ENCODE data around the gene SIAE. TPM values are rescaled to one million over a fixed set of nuclear protein-coding genes. Genes with fewer than 3 reads are reported as not detected.

SIAE gene
- total RNA-seq, 3 donors from 2014 or later (not counting 1 experiment from before 2014, with no cell fraction given) = 2.5 to 5.4 (median 2.5) TPM

GRCh38 chr11:124644426-124645280 is 28.9 kb downstream of the SIAE start:
- H3K4me3 ChIP-seq (ENCODE audit: low read length) = no peak overlapping the region
- Mint-ChIP-seq H3K27ac (no peak overlapping the region), H3K27me3 (ENCODE audit: low read depth in 2 of 2) (no peaks in the 10 kb centered on the region), H3K9me3 (no peaks in the 10 kb centered on the region), H3K4me3 (no peak overlapping the region), H3K4me1 (peaks cover 6% of the 10 kb centered on the region in 2 donors), H3K36me3 (no peaks in the 10 kb centered on the region)
- H3K9me3 ChIP-seq (ENCODE audit: control insufficient read depth, insufficient read depth, low read length) = no peaks in the 10 kb centered on the region
- DNase-seq = peak; percentile 20 to 69
- no peaks in the 10 kb centered on the region for H3K36me3 ChIP-seq (ENCODE audit: control insufficient read depth, insufficient read depth, low read length)
- 34% methylated on average over 16 of the region's 16 CpGs for WGBS (ENCODE audit: insufficient coverage)
- peak; percentile 66 to 82 (median 78) for ATAC-seq
- intact Hi-C loops (cut with micrococcal nuclease) = loop anchor here (1.0 kb wide), 1 partner anchor 193 kb away; no protein-coding TSS in a partner anchor
- no peaks in the 10 kb centered on the region for H3K27me3 ChIP-seq (ENCODE audit: control insufficient read depth, insufficient read depth, low read length)
- peak; percentile 80 for TF ChIP-seq CTCF (IDR thresholded peaks at IDR 0.05)
- H3K4me1 ChIP-seq (ENCODE audit: control insufficient read depth, insufficient read depth, low read length) = no peaks in the 10 kb centered on the region
- no peak overlapping the region for H3K27ac ChIP-seq (ENCODE audit: low read length)

GRCh38 chr11:124643605-124644425 is 29.7 kb downstream of the SIAE start:
- WGBS (ENCODE audit: insufficient coverage) = 43% methylated on average over 2 of the region's 3 CpGs
- H3K4me1 ChIP-seq (ENCODE audit: control insufficient read depth, insufficient read depth, low read length) = no peaks in the 10 kb centered on the region
- ATAC-seq = peak in 1 of 3 donors; percentile 13
- TF ChIP-seq CTCF (IDR thresholded peaks at IDR 0.05) = no peak
- no peaks in the 10 kb centered on the region for H3K9me3 ChIP-seq (ENCODE audit: control insufficient read depth, insufficient read depth, low read length)
- H3K36me3 ChIP-seq (ENCODE audit: control insufficient read depth, insufficient read depth, low read length) = no peaks in the 10 kb centered on the region
- Mint-ChIP-seq H3K27me3 (ENCODE audit: low read depth in 2 of 2) (no peaks in the 10 kb centered on the region), H3K9me3 (no peaks in the 10 kb centered on the region), H3K4me1 (peaks cover 6% of the 10 kb centered on the region in 2 donors), H3K27ac (no peak overlapping the region), H3K36me3 (no peaks in the 10 kb centered on the region), H3K4me3 (no peak overlapping the region)
- H3K27me3 ChIP-seq (ENCODE audit: control insufficient read depth, insufficient read depth, low read length) = no peaks in the 10 kb centered on the region
- no peak overlapping the region for H3K4me3 ChIP-seq (ENCODE audit: low read length)
- no peak for DNase-seq
- intact Hi-C loops (cut with micrococcal nuclease) = loop anchor here (1.0 kb wide), 1 partner anchor 193 kb away; no protein-coding TSS in a partner anchor
- H3K27ac ChIP-seq (ENCODE audit: low read length) = no peak overlapping the region

GRCh38 chr11:124643042-124643604 is 30.4 kb downstream of the SIAE start:
- TF ChIP-seq CTCF (IDR thresholded peaks at IDR 0.05) = no peak
- H3K9me3 ChIP-seq (ENCODE audit: control insufficient read depth, insufficient read depth, low read length) = no peaks in the 10 kb centered on the region
- Mint-ChIP-seq H3K27me3 (ENCODE audit: low read depth in 2 of 2) (no peaks in the 10 kb centered on the region), H3K27ac (no peak overlapping the region), H3K4me3 (no peak overlapping the region), H3K9me3 (no peaks in the 10 kb centered on the region), H3K36me3 (no peaks in the 10 kb centered on the region), H3K4me1 (peaks cover 6% of the 10 kb centered on the region in 2 donors)
- DNase-seq = no peak
- H3K4me3 ChIP-seq (ENCODE audit: low read length) = no peak overlapping the region
- H3K36me3 ChIP-seq (ENCODE audit: control insufficient read depth, insufficient read depth, low read length) = no peaks in the 10 kb centered on the region
- H3K27me3 ChIP-seq (ENCODE audit: control insufficient read depth, insufficient read depth, low read length) = no peaks in the 10 kb centered on the region
- intact Hi-C loops (cut with micrococcal nuclease) = no loop called here
- ATAC-seq = no peak
- no peaks in the 10 kb centered on the region for H3K4me1 ChIP-seq (ENCODE audit: control insufficient read depth, insufficient read depth, low read length)
- 95% methylated on average over 9 of the region's 10 CpGs for WGBS (ENCODE audit: insufficient coverage)
- H3K27ac ChIP-seq (ENCODE audit: low read length) = no peak overlapping the region

Data from natural killer cell (primary cell).